Pulmonary artery endothelial cell (primary cell): ENCODE results near the gene ACD. TPM values are rescaled to one million over a fixed set of nuclear protein-coding genes. Genes with fewer than 3 reads are reported as not detected.

Experiments
- DNase-seq: peaks from one replicate; pipeline ENCODE4 v3.0.0-alpha.2; 2011; ENCODE audit warnings: low read depth, low spot score
- total RNA-seq: library from RNA; depleted of rRNA; stranded (reverse); fragments of >200 nt; gene quantifications from 2 replicates; pipeline ENCODE4 v1.2.3, GENCODE V29; 2014

The ACD gene
- total RNA-seq, 1 donor from 2014 or later, result 15.3 TPM

- no peak for DNase-seq
These were observed 15.9 kb upstream of the ACD start for GRCh38 chr16:67675999-67676398.

- DNase-seq, result no peak
These were observed 15.5 kb upstream of the ACD start for GRCh38 chr16:67675579-67675935.

- DNase-seq, result no peak
These were observed 15.0 kb upstream of the ACD start for GRCh38 chr16:67674851-67675578.

- peak; percentile 68 for DNase-seq
These were observed 13.9 kb upstream of the ACD start for GRCh38 chr16:67673712-67674580.

- no peak for DNase-seq
These were observed 12.9 kb upstream of the ACD start for GRCh38 chr16:67672739-67673662.

- no peak for DNase-seq
These were observed 12.2 kb upstream of the ACD start for GRCh38 chr16:67672306-67672705.

GRCh38 chr16:67669499-67670101, 9.5 kb upstream of the ACD start:
- DNase-seq, result no peak

GRCh38 chr16:67668495-67669157, 8.6 kb upstream of the ACD start:
- no peak for DNase-seq

- peak; percentile 79 for DNase-seq
These were observed 7.9 kb upstream of the ACD start for GRCh38 chr16:67667817-67668494.

- DNase-seq, result no peak
These were observed 7.4 kb upstream of the ACD start for GRCh38 chr16:67667453-67667816.

- DNase-seq, result no peak
These were observed 6.7 kb upstream of the ACD start, which contains the start of the genes C16orf86 and ENKD1 for GRCh38 chr16:67666559-67667452. TSS of gene C16orf86 (plus strand) at chr16:67666814. CDS start at chr16:67666971, 157 bp downstream. TSS of gene ENKD1 (minus strand) at chr16:67666750. CDS start at chr16:67666442, 308 bp downstream.

- no peak for DNase-seq
These were observed 6.0 kb upstream of the ACD start for GRCh38 chr16:67666032-67666551.

- DNase-seq, result no peak
These were observed 5.5 kb upstream of the ACD start for GRCh38 chr16:67665598-67665997.

GRCh38 chr16:67664871-67665270, 4.8 kb upstream of the ACD start:
- DNase-seq, result no peak

GRCh38 chr16:67664258-67664657, 4.2 kb upstream of the ACD start:
- no peak for DNase-seq

GRCh38 chr16:67663877-67664222, 3.8 kb upstream of the ACD start:
- DNase-seq, result no peak

- no peak for DNase-seq
These were observed 3.3 kb upstream of the ACD start for GRCh38 chr16:67663151-67663876.

- no peak for DNase-seq
These were observed 2.6 kb upstream of the ACD start for GRCh38 chr16:67662653-67663010.
